GM19240 (cell line): ENCODE results near the gene SCUBE1.

ENCODE experiments used
- DNase-seq: peaks from one replicate; pipeline ENCODE4 v3.0.0; 2011; ENCODE audit warnings: low spot score; ENCODE audit not compliant: insufficient read length

Gene SCUBE1

GRCh38 chr22:43220625-43221380 is 122.4 kb downstream of the SCUBE1 start:
- DNase-seq, result no peak

- no peak for DNase-seq
Measured at GRCh38 chr22:43218786-43219185, 124.4 kb downstream of the SCUBE1 start.

- no peak for DNase-seq
Measured at GRCh38 chr22:43217285-43218030, 125.7 kb downstream of the SCUBE1 start.

- DNase-seq, result no peak
Measured at GRCh38 chr22:43216738-43217137, 126.4 kb downstream of the SCUBE1 start.

GRCh38 chr22:43213962-43214361 is 129.2 kb downstream of the SCUBE1 start:
- no peak for DNase-seq

- no peak for DNase-seq
Measured at GRCh38 chr22:43213051-43213450, 130.1 kb downstream of the SCUBE1 start.

- no peak for DNase-seq
Measured at GRCh38 chr22:43212434-43212952, 130.7 kb downstream of the SCUBE1 start.

- DNase-seq, result no peak
Measured at GRCh38 chr22:43211941-43212433, 131.2 kb downstream of the SCUBE1 start.

GRCh38 chr22:43210631-43211515 is 132.3 kb downstream of the SCUBE1 start:
- DNase-seq, result no peak

- no peak for DNase-seq
Measured at GRCh38 chr22:43209971-43210370, 133.2 kb downstream of the SCUBE1 start.

GRCh38 chr22:43209523-43209890 is 133.7 kb downstream of the SCUBE1 start:
- no peak for DNase-seq

- no peak for DNase-seq
Measured at GRCh38 chr22:43208703-43209522, 134.3 kb downstream of the SCUBE1 start.

GRCh38 chr22:43207849-43208702 is 135.1 kb downstream of the SCUBE1 start:
- no peak for DNase-seq

GRCh38 chr22:43207386-43207785 is 135.8 kb downstream of the SCUBE1 start:
- no peak for DNase-seq

- DNase-seq, result no peak
Measured at GRCh38 chr22:43206509-43207161, 136.5 kb downstream of the SCUBE1 start.

- DNase-seq, result no peak
Measured at GRCh38 chr22:43205748-43206508, 137.2 kb downstream of the SCUBE1 start.

- DNase-seq, result no peak
Measured at GRCh38 chr22:43205261-43205691, 137.9 kb downstream of the SCUBE1 start.

- DNase-seq, result no peak
Measured at GRCh38 chr22:43203471-43203981, 139.6 kb downstream of the SCUBE1 start.
